Fibroblast of lung (primary cell): ENCODE results near the gene COL4A2.

Experiments
- CTCF ChIP-seq, 2 donors: IDR thresholded peaks in 1 of 2; conservative IDR thresholded peaks in 1 of 2; 1 replicate in 1 of 2; 2 replicates in 1 of 2; pipeline ENCODE4 v1.5.1; 2011 to 2012; ENCODE audit warnings: low read length in 2 of 2, control low read depth in 1 of 2, inconsistent platforms in 1 of 2, low read depth in 1 of 2, mild to moderate bottlenecking in 1 of 2
- EZH2 ChIP-seq: IDR thresholded peaks from 2 replicates; pipeline ENCODE4 v1.5.1; 2012; ENCODE audit warnings: low read length, control low read depth, mild to moderate bottlenecking; ENCODE audit errors: missing control alignments

DNA sequence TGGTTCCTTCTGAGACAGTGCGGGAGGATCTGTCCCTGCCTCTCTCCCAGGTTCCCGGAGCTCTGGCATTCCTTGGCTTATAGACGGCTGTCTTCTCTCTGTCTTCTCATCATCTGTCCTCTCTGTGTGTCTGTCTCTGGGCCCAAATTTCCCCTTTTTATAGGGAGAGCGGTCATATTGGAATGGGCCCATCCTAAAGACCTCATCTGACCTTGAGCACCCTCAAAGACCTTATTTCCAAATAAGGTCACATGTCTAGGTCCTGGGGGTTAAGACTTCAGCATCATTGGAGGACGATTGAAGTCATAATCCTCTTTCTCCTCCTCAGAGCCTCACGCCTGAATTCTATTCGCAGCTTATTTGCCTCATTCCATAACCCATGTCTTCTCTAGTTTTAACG is 156.1 kb downstream of the COL4A2 start:
- TF ChIP-seq CTCF (conservative IDR thresholded peaks at IDR 0.05 in 1 of 2, IDR thresholded peaks at IDR 0.05 in 1 of 2; ENCODE audit: low read depth in 1 of 2, low read length in 2 of 2) (no peak), EZH2 (no peak)
